Dendritic cell treated with granulocyte-macrophage colony-stimulating factor and Interleukin-4, amounts not matched to agents 40 ng/mL and 50 ng/mL, for 4 days (primary cell): Measurements from ENCODE around the gene MRPS2.
"Not testable (repeated sequence)": the region's sequence is repeated elsewhere in the genome, so short reads cannot be mapped to it uniquely, and the experiment has no call there.

Experiments used
- H3K27ac Mint-ChIP-seq: one replicate; pipeline ENCODE4 v1.8.0; 2022; ENCODE audit warnings: mild to moderate bottlenecking, mixed read lengths
- H3K27me3 Mint-ChIP-seq: one replicate; pipeline ENCODE4 v1.8.0; 2022; ENCODE audit warnings: mild to moderate bottlenecking, mixed read lengths
- H3K36me3 Mint-ChIP-seq: one replicate; pipeline ENCODE4 v1.8.0; 2022; ENCODE audit warnings: low read depth, mixed read lengths
- H3K4me1 Mint-ChIP-seq: one replicate; pipeline ENCODE4 v1.8.0; 2022; ENCODE audit warnings: low read depth, mixed read lengths
- H3K4me3 Mint-ChIP-seq: one replicate; pipeline ENCODE4 v1.8.0; 2022; ENCODE audit warnings: mild to moderate bottlenecking, moderate library complexity, mixed read lengths
- H3K9me3 Mint-ChIP-seq: one replicate; pipeline ENCODE4 v1.8.0; 2022; ENCODE audit warnings: mixed read lengths
- intact Hi-C: fragments of 100-400 bp; cut with micrococcal nuclease; formaldehyde crosslinking; loops from one replicate; pipeline ENCODE4 v1.15.0; 2022

Gene MRPS2

DNA sequence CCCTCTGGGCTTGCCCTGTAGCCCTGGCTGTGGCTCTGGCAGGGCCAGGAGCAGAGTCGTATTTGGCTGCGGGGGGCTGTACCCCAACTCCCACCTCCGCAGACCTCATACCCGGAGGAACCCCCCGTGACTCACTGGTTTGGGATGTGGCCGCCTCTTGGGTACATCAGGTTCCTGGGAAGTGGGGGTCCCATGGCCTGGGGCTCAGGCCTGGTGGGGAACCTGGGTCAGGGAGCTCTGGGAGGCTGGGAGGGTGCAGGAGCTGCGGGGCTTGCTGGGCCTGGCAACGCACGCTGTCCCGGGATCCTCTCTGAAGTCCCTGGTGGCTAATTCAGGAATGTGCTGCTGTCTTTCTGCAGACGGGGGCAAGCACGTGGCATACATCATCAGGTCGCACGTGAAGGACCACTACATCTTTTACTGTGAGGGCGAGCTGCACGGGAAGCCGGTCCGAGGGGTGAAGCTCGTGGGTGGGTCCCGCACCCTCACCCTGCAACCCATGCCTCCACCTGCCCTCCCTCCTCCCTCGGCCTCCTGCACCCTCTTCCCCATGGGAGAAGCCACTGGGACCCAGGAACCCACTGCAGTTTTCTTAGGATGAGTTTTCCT is 23.1 kb downstream of the MRPS2 start:
- H3K27me3 Mint-ChIP-seq, result peaks cover 15% of the 10 kb centered on the region
- H3K9me3 Mint-ChIP-seq, result no peaks in the 10 kb centered on the region
- H3K4me1 Mint-ChIP-seq, result no peaks in the 10 kb centered on the region
- no peak overlapping the region for H3K4me3 Mint-ChIP-seq
- no peak overlapping the region for H3K27ac Mint-ChIP-seq
- H3K36me3 Mint-ChIP-seq, result no peaks in the 10 kb centered on the region
- intact Hi-C loops, result no loop called here

DNA sequence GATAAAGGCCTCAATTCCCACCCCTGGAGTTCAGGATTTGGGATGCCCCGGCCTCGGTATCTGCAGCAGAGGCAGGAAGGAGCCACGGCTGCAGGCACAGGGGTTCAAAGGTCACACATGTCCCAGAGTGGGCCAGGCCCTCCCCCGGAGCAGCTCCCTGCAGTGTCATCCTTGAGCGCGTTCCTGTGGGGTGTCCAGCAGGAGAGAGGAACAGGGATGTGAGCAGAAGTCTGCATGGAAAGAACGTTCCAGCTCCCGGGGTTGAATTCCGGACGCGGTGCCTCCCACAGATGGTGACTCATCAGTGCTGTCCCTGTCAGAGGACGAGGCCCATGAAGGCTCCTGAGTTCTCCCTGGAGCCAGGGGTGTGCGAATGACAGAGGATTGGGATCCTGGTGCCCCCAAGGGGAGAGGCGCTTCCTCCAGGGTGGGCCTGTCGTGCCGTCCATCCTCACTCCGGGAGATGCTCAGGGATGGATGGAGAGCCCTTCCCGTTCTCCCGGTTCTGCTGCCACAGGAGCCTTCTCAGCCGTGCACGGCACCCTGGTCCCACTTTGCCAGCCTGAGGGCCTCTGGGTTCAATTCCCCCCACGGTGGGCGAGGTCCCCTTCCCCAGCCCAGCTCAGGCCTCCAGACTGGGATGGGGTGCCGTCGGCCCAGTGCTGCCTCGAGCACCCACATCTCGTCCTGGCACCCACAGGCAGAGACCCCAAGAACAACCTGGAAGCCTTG is 23.8 kb downstream of the MRPS2 start:
- Mint-ChIP-seq H3K36me3 (no peaks in the 10 kb centered on the region), H3K4me3 (no peak overlapping the region), H3K9me3 (no peaks in the 10 kb centered on the region), H3K27ac (no peak overlapping the region), H3K4me1 (no peaks in the 10 kb centered on the region), H3K27me3 (peaks cover 9% of the 10 kb centered on the region)
- intact Hi-C loops, result no loop called here

DNA sequence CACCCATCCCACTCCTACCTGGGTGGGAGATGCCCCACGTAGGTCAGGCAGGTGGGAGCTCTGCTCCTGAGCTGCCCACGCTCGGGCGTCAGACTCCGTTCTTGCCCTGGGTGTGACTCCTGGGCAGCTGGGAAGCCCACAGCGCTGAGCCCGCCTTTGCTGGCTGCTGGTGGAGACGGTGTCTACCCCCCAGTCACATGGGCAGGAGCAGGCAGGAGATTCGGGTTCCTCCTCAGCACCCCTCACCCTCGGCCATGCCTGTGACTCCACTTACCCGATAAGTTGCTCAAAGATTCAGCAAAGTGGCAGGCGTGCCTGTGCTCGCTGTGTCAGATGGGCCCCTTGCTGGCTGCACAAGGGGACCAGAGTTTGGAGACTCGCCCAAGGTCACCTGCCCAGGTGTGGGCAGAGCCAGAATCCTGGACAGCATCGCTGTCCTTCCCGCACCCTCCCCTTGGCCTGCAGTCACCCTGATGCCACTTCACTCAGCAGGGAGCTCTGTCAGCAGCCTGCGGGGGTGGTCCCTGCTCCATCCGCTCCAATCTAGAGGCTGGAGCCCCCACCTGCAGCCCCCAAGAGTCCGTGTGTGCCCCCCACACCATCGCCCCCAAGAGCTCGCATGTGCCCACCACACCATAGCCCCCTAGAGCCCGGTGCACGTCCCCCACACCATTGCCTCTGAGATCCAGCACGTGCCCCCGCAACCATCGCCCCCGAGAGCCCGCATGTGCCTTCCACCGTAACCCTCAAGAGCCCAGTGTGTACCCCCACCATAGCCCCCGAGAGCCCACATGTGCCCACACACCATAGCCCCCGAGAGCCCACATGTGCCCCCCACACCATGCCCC is 25.0 kb downstream of the MRPS2 start:
- no peaks in the 10 kb centered on the region for H3K9me3 Mint-ChIP-seq
- H3K4me1 Mint-ChIP-seq, result no peaks in the 10 kb centered on the region
- H3K4me3 Mint-ChIP-seq, result no peak overlapping the region
- intact Hi-C loops, result no loop called here
- H3K27me3 Mint-ChIP-seq, result peaks cover 3% of the 10 kb centered on the region
- H3K27ac Mint-ChIP-seq, result no peak overlapping the region
- H3K36me3 Mint-ChIP-seq, result no peaks in the 10 kb centered on the region

DNA sequence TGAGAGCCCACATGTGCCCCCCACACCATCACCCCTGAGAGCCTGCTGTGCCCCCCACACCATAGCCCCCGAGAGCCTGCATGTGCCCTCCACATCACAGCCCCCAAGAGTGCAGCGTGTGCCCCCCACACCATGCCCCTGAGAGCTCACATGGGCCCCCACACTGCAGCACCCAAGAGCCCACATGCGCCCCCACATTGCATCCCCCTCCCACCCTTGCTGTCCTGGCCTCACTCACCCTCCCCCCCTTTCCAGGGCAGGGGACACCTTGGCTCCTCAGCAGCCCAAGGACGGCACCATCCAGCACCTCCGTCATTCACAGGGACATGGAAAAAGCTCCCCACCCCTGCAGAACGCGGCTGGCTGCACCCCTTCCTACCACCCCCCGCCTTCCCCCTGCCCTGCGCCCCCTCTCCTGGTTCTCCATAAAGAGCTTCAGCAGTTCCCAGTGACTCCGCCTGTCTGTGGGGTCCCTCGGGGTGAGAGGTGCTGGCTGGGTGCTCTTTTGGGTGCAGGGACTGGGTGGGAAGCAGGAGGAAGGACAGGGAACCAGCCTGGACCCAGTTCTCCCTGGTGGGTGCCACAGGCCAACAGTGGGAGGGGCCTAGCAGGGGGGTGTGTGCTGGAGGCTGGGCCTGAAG is 25.7 kb downstream of the MRPS2 start:
- no peaks in the 10 kb centered on the region for H3K27me3 Mint-ChIP-seq
- H3K9me3 Mint-ChIP-seq, result no peaks in the 10 kb centered on the region

DNA sequence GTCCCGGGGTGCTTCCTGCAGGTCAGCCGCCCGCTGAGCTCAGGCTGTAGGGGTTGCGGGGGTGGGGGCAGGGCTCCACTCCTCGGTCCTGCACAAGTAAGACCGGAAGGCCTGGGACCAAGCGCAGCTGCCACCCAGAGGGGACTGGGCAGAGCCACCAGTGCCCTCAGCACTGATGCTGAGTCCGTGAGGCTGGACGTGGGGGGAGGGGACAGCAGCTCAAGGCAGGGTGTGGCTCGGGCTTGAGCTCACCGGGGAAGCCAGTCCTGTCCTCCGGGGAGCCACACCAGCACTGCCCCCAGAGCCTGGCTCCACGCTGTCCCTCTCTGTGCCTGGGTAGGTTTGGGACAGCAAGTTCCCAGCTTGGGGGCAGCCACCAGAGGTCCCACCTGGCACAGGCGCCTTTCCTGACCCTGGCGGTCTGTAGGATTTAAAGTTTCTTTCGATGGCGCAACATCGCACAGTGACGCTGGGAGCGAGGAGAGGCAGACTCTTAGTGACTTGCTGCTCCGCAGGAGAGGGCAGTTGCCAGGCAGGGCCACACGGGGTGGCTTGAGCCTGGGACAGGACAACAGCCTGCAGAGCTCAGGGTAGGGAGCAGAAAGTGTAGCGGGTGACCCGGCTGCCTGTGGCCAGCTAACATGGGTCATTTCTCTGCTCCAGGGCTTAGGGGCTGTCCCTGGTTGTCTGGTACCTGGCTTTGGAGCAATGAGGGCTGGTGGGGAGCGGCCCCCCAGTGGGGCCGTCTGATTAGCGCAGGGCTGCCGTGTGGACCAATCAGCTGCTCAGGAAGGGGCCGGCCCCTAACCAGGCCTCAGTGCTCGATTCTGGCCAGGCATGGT is 26.5 kb downstream of the MRPS2 start:
- intact Hi-C loops, result no loop called here
- Mint-ChIP-seq H3K9me3 (no peaks in the 10 kb centered on the region), H3K27ac (no peak overlapping the region), H3K4me1 (no peaks in the 10 kb centered on the region), H3K4me3 (no peak overlapping the region), H3K36me3 (no peaks in the 10 kb centered on the region), H3K27me3 (no peaks in the 10 kb centered on the region)

More for the DNA sequence above, 25.7 kb downstream of the MRPS2 start:
- intact Hi-C loops, result no loop called here
- no peaks in the 10 kb centered on the region for H3K36me3 Mint-ChIP-seq
- H3K4me1 Mint-ChIP-seq, result no peaks in the 10 kb centered on the region
- no peak overlapping the region for H3K4me3 Mint-ChIP-seq
- H3K27ac Mint-ChIP-seq, result no peak overlapping the region

DNA sequence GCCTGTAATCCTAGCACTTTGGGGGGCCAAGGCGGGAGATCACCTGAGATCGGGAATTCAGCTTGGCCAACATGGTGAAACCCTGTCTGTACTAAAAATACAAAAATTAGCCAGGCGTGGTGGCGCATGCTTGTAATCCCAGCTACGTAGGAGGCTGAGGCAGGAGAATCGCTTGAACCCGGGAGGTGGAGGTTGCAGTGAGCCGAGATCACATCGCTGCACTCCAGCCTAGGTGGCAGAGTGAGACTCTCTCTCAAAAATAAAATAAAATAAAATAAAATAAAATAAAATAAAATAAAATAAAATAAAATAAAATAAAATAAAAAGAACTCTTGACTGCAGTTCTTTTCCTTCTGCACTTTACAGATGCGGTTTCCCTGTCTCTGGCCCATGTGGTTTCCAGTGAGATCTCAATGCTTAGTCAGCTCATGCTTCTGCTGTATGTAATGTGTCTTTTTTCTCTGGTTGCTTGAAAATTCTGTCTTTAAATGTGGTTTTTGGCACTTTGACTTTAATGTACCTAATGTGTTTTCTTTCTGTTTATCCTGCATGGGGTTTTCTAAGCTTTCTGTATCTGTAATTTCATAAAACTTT is 28.5 kb downstream of the MRPS2 start:
- H3K27me3 Mint-ChIP-seq, H3K27ac Mint-ChIP-seq, H3K4me1 Mint-ChIP-seq, intact Hi-C loops, H3K4me3 Mint-ChIP-seq, H3K9me3 Mint-ChIP-seq, H3K36me3 Mint-ChIP-seq: not testable (repeated sequence)

DNA sequence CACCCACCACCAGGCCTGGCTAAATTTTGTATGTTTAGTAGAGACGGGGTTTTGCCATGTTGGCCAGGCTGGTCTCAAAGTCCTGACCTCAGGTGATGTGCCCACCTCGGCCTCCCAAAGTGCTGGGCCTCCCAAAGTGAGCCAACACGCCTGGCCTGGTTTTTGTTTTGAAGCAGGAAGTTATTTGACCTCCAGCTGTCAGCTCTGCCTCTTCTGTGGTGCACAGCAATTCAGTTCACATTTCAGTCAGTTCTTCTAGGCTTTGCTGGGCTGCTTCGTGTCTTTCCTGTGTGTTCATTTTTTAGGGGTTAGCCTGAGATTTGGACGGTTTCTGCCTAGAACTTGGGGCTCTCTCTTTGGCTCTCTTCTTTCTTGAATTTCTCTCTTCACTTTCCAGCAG is 29.7 kb downstream of the MRPS2 start:
- intact Hi-C loops, result no loop called here
- no peak overlapping the region for H3K4me3 Mint-ChIP-seq
- H3K36me3 Mint-ChIP-seq, result no peaks in the 10 kb centered on the region
- H3K27ac Mint-ChIP-seq, result no peak overlapping the region
- peaks cover 14% of the 10 kb centered on the region for H3K27me3 Mint-ChIP-seq
- H3K9me3 Mint-ChIP-seq, result no peaks in the 10 kb centered on the region
- H3K4me1 Mint-ChIP-seq, result no peaks in the 10 kb centered on the region

DNA sequence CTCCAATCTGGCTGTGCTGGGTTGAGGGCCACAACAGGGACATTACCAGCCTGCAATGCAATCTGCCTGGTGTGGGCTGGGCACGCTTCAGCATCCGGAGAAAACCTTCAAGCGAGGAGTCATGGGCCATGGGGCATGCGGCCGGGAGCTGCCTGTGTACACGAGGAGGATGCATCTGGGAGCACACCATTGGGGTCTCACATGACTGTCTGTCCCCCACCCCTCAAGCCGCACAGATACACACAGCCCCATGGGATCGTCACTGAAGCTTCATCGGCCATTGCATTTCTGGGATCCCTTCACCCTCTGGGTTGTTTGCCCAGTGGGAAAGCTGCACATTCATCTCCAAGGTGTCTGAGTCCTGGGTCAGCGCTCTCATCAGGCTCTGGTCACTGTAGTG is 30.6 kb downstream of the MRPS2 start:
- intact Hi-C loops, result no loop called here
- Mint-ChIP-seq H3K9me3 (no peaks in the 10 kb centered on the region), H3K27ac (no peak overlapping the region), H3K27me3 (peaks cover 14% of the 10 kb centered on the region), H3K4me1 (no peaks in the 10 kb centered on the region), H3K36me3 (no peaks in the 10 kb centered on the region), H3K4me3 (no peak overlapping the region)

DNA sequence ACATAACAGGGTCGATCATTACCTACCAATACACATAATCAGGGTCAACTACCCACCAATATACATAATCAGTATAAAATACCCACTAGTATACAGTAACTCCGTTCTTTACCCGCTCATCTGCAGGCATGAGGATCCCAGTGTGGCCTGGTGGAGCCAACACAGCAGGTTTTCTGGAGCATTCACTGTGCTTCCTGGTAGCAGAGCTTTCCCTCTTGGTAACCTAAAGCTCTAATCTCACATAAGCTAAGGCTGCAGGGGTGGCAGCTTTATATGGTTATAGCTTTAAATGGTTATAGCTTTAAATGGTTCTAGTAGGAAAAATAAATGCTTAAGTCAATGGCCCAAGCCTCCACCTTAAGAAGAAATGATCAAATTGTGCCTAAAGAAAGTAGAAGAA is 32.6 kb downstream of the MRPS2 start:
- H3K27me3 Mint-ChIP-seq, result peaks cover 18% of the 10 kb centered on the region
- H3K4me1 Mint-ChIP-seq, result no peaks in the 10 kb centered on the region
- intact Hi-C loops, result no loop called here
- H3K4me3 Mint-ChIP-seq, result no peak overlapping the region
- H3K27ac Mint-ChIP-seq, result no peak overlapping the region
- H3K9me3 Mint-ChIP-seq, result no peaks in the 10 kb centered on the region
- no peaks in the 10 kb centered on the region for H3K36me3 Mint-ChIP-seq

DNA sequence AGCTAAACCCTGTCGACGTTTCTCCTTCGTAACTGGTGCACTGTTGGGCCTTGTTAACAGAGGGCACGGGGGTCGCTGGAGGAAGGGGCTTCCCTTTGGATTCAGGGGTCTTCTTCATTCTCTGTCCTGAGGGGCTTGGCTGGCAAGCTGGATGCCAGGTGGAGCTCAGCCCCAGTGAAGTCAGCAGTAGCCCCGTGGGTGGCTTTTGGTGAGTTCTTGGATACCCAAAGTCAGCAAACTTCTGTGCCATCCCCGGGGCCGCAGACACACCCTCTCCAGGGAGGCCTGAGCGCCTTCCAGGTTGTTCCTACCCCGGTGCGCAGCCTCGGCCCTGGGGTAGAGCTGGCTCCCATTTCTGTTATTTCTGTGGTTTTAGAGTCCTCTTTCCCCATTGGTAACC is 33.2 kb downstream of the MRPS2 start:
- Mint-ChIP-seq H3K4me3 (no peak overlapping the region), H3K9me3 (no peaks in the 10 kb centered on the region), H3K36me3 (no peaks in the 10 kb centered on the region), H3K27ac (no peak overlapping the region), H3K4me1 (no peaks in the 10 kb centered on the region), H3K27me3 (peaks cover 20% of the 10 kb centered on the region)
- intact Hi-C loops, result no loop called here

DNA sequence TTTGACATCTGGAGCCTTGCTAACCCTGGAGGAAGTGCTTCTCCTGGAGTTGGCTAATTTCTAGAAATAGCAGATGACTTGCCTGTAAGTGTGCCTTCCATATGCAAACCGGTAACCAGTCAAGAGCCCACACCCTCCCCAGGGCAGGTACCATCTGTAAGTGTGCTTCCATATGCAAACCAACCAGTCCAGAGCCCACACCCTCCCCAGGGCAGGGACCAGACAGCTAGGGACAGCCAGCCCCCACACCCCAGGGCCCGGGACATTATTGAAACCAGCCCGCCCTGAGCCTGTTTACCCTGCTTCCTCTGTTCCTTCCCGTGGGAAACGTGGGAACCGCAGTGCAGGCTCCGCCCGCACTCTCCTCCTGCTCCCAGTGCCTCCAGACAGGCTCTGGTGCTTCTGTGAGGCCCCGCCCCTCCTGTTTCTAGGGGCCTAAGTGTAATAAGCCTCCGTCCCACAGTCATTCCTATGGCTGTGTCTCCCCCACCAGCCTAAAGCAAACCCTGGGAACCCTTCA is 33.8 kb downstream of the MRPS2 start:
- H3K36me3 Mint-ChIP-seq, intact Hi-C loops, H3K9me3 Mint-ChIP-seq, H3K4me1 Mint-ChIP-seq, H3K4me3 Mint-ChIP-seq, H3K27ac Mint-ChIP-seq: not testable (repeated sequence)
- peaks cover 20% of the 10 kb centered on the region for H3K27me3 Mint-ChIP-seq

DNA sequence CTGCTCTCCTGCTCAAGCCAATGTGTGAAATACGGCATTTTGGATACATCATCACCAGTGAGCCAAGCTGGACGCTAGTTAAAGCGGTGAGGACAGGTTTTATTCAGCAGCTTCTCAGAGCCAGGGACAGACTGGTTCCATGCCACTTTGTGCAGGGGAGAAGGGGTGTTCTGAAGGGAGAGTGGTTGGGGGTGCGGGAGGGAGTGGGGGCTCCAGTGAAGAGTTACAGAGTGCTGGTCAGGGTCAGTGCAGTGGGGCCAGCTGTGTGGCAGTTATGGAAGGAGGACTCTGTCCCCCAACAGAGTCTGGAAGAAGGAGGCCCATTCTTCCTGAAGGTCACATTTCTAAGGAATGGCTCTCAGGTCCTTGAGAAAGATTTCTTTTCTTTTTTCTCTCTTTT is 34.3 kb downstream of the MRPS2 start:
- intact Hi-C loops, H3K27ac Mint-ChIP-seq, H3K9me3 Mint-ChIP-seq, H3K36me3 Mint-ChIP-seq, H3K4me3 Mint-ChIP-seq, H3K4me1 Mint-ChIP-seq: not testable (repeated sequence)
- peaks cover 20% of the 10 kb centered on the region for H3K27me3 Mint-ChIP-seq

DNA sequence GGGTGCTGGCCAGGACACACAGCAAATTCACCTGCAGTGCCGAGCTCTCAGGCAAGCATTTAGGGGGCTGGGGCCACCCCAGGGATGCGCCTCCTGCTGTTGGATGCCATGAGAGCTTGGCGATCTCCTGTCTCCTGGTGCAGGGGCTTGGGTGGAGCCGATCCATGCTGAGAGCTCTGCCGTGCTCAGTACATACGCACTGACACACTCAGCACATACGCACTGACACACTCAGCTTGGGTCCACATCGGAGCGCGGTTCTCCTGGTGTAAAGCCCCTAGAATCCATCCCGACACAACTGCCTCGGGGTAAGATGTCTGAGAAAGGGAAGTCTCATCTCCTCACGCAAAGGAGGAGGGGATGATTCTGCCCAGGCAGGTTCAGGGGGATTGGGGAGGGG is 35.1 kb downstream of the MRPS2 start:
- H3K4me1 Mint-ChIP-seq, H3K27ac Mint-ChIP-seq, H3K36me3 Mint-ChIP-seq, H3K9me3 Mint-ChIP-seq, intact Hi-C loops, H3K4me3 Mint-ChIP-seq: not testable (repeated sequence)
- peaks cover 20% of the 10 kb centered on the region for H3K27me3 Mint-ChIP-seq
